GM12878 (cell line): ENCODE measurements around the gene VTA1. TPM values are rescaled to one million over a fixed set of nuclear protein-coding genes. Genes with fewer than 3 reads are reported as not detected.

Source experiments
- ATAC-seq: fragments of 200-7000 bp; cut with Tn5 transposase; 3 replicates; pipeline ENCODE4 v1.9.1; 2020; ENCODE audit warnings: mild to moderate bottlenecking, moderate library complexity
- BruUV-seq: library from RNA; stranded (reverse); fragments of 400-500 nt; replicated peaks from 2 replicates; lab custom pipeline; 2021; lab: Mats Ljungman, UMichigan
- CTCF ChIA-PET: fragments of 300-600 bp; sonication (Branson Sonifier 250); formaldehyde crosslinking; extraction: SDS; loops from one replicate; lab custom pipeline; 2021; ENCODE audit warnings: inconsistent platforms; lab: Yijun Ruan, JAX
- POLR2A ChIA-PET: fragments of 350-600 bp; formaldehyde crosslinking; extraction: SDS; loops from one replicate; lab custom pipeline; 2021; ENCODE audit warnings: inconsistent platforms; lab: Charles Lee
- RAD21 ChIA-PET: fragments of 300-600 bp; sonication (Branson Sonifier 250); formaldehyde crosslinking; loops from one replicate; lab custom pipeline; 2023; ENCODE audit warnings: antibody characterized with exemption; ENCODE audit not compliant: unreplicated experiment; lab: Charles Lee
- SMC1A ChIA-PET: fragments of 300-600 bp; sonication (Branson Sonifier 250); formaldehyde crosslinking; loops from one replicate; lab custom pipeline; 2023; ENCODE audit not compliant: unreplicated experiment, uncharacterized antibody; lab: Charles Lee
- DNase-seq: peaks from one replicate; pipeline ENCODE4 v3.0.0-alpha.2; 2011; ENCODE audit warnings: low read depth, low spot score
- FAIRE-seq: peaks from 3 replicates; lab custom pipeline; 2011; peaks lifted over from hg19 to GRCh38; lab: Jason Lieb, UNC
- H2AFZ ChIP-seq: 2 replicates; pipeline ENCODE4 v1.6.0; 2011; ENCODE audit warnings: low read depth, low read length, control low read depth; ENCODE audit not compliant: control insufficient read depth
- H3K27ac ChIP-seq: 2 replicates; pipeline ENCODE4 v1.5.1; 2011; ENCODE audit warnings: control low read depth; ENCODE audit not compliant: control insufficient read depth, insufficient read depth
- H3K27me3 ChIP-seq, 2 experiments: replicated peaks in 1 of 2; 2 replicates each; pipeline versions ENCODE4 v1.6.0 to v1.6.1; 2011; ENCODE audit warnings: low read length in 1 of 2; ENCODE audit not compliant: control insufficient read depth in 2 of 2, insufficient read depth in 2 of 2
- H3K36me3 ChIP-seq, 2 experiments: 2 replicates each; pipeline ENCODE4 v1.5.1; 2011; ENCODE audit warnings: low read length in 1 of 2; ENCODE audit not compliant: control insufficient read depth in 2 of 2, insufficient read depth in 2 of 2
- H3K4me1 ChIP-seq: 2 replicates; pipeline ENCODE4 v1.6.1; 2011; ENCODE audit warnings: mild to moderate bottlenecking, low read length, moderate library complexity, mixed read lengths; ENCODE audit not compliant: control insufficient read depth, insufficient read depth
- H3K4me2 ChIP-seq: 2 replicates; pipeline ENCODE4 v1.6.0; 2011; ENCODE audit warnings: control low read depth; ENCODE audit not compliant: control insufficient read depth, insufficient read depth
- H3K4me3 ChIP-seq: fragments of 200-600 bp; sonication (generic); 2 replicates; pipeline ENCODE4 v1.5.1; 2016
- H3K79me2 ChIP-seq: 2 replicates; pipeline ENCODE4 v1.6.0; 2011; ENCODE audit warnings: low read length; ENCODE audit not compliant: control insufficient read depth, insufficient read depth
- H3K9ac ChIP-seq: 2 replicates; pipeline ENCODE4 v1.8.0; 2011; ENCODE audit warnings: low read length, control low read depth, mixed read lengths; ENCODE audit not compliant: control insufficient read depth, insufficient read depth
- H3K9me3 ChIP-seq: replicated peaks from 3 replicates; pipeline ENCODE4 v1.5.1; 2011; ENCODE audit warnings: mild to moderate bottlenecking, low read length; ENCODE audit not compliant: control insufficient read depth, insufficient read depth
- H4K20me1 ChIP-seq: 2 replicates; pipeline ENCODE4 v1.6.0; 2011; ENCODE audit not compliant: control insufficient read depth, insufficient read depth
- BHLHE40 ChIP-seq, 2 experiments: fragments of 450-650 bp in 1 of 2; IDR thresholded peaks; 2 replicates each; pipeline ENCODE4 v1.6.1; 2011 to 2017; ENCODE audit warnings: low read depth in 2 of 2, borderline replicate concordance in 1 of 2, improper control_type of control experiment in 1 of 2, low read length in 1 of 2, mild to moderate bottlenecking in 1 of 2
- JUND ChIP-seq: IDR thresholded peaks from 2 replicates; pipeline ENCODE4 v1.6.1; 2012; ENCODE audit warnings: low read depth, mild to moderate bottlenecking, low read length, improper control_type of control experiment, moderate library complexity
- LARP7 ChIP-seq: fragments of 450-650 bp; IDR thresholded peaks from 2 replicates; pipeline ENCODE4 v1.6.1; 2017; ENCODE audit warnings: mild to moderate bottlenecking
- MYC ChIP-seq: IDR thresholded peaks from 2 replicates; pipeline ENCODE4 v1.6.1; 2011; ENCODE audit warnings: mild to moderate bottlenecking, low read length, moderate library complexity, inconsistent platforms; ENCODE audit not compliant: insufficient read depth, insufficient replicate concordance, insufficient read length, severe bottlenecking
- ZBED1 ChIP-seq: IDR thresholded peaks from 2 replicates; pipeline ENCODE4 v1.6.1; 2016; ENCODE audit warnings: borderline replicate concordance
- WGBS: methylation state at CpG from one replicate; pipeline ENCODE4 v1.1.6; 2016; ENCODE audit warnings: low lambda C conversion rate; ENCODE audit not compliant: insufficient replicate concordance, insufficient coverage; ENCODE audit errors: missing lambda C conversion rate; 5-methylcytosine and 5-hydroxymethylcytosine counted together
- in situ Hi-C: fragments of 300-500 bp; cut with MboI; formaldehyde crosslinking; loops from 9 replicates; pipeline ENCODE4 v1.14.3; 2018; ENCODE audit warnings: mixed read lengths
- intact Hi-C: fragments of 100-400 bp; cut with micrococcal nuclease; formaldehyde crosslinking; loops from one replicate; pipeline ENCODE4 v1.14.2; 2022; ENCODE audit not compliant: unreplicated experiment
- polyA plus RNA-seq, 11 experiments: library from polyadenylated mRNA; depleted of rRNA in 4 of 11; unstranded in 6 of 11; stranded (reverse) in 5 of 11; fragments of >200 nt; fragmentation: Nextera tagmentation in 4 of 11; fragmentation: Illumina TruSeq in 1 of 11; extraction: Ambion mirVana in 4 of 11; extraction: Trizol in 1 of 11; gene quantifications; 1 replicate in 1 of 11; 2 replicates in 10 of 11; pipeline versions ENCODE4 v1.2.1 to v1.2.3, GENCODE V29; 2011 to 2016; ENCODE audit warnings: inconsistent platforms in 2 of 11, missing spikeins in 2 of 11, low read depth in 1 of 11
- total RNA-seq, 4 experiments: library from RNA; depleted of rRNA in 3 of 4; stranded (reverse); fragments of >200 nt in 3 of 4; fragmentation: Illumina TruSeq in 1 of 4; extraction: Trizol in 1 of 4; gene quantifications; 2 replicates each; pipeline versions ENCODE4 v1.2.1 to v1.2.3, GENCODE V29; 2013 to 2021

VTA1 gene
- total and polyA plus RNA-seq, 10 of the 15 experiments (the other 5 are each of a cell fraction or from before 2014, with no cell fraction given): 48.3 to 126 (median 90.7) TPM

GRCh38 chr6:142185641-142186040 lies 38.6 kb downstream of the VTA1 start:
- intact Hi-C loops (no loop called here), in situ Hi-C loops (no loop called here)
- H3K4me1 ChIP-seq: no peaks in the 10 kb centered on the region
- H3K79me2 ChIP-seq: no peaks in the 10 kb centered on the region
- H3K9ac ChIP-seq: no peak overlapping the region
- no peaks in the 10 kb centered on the region for H3K9me3 ChIP-seq
- ChIA-PET RAD21 (no interaction called here), POLR2A (no interaction called here), CTCF (interaction anchor here (0.7 kb wide), 1 partner anchor 22 kb away, joined by 3 read pairs; no protein-coding TSS in a partner anchor), SMC1A (interaction anchor here (0.9 to 2.4 kb wide), 3 partner anchors 11 to 22 kb away, joined by 3 to 12 read pairs (median 5); no protein-coding TSS in a partner anchor)
- H3K4me3 ChIP-seq: no peak overlapping the region
- 95% methylated on average over 1 of the region's 1 CpG for WGBS
- BruUV-seq: no TSS peak
- H3K36me3 ChIP-seq: no peaks in the 10 kb centered on the region
- ATAC-seq: no peak
- H2AFZ ChIP-seq: no peak overlapping the region
- no peaks in the 10 kb centered on the region for H3K27me3 ChIP-seq
- no peak overlapping the region for H3K4me2 ChIP-seq
- no peak for FAIRE-seq
- no peak overlapping the region for H3K27ac ChIP-seq
- H4K20me1 ChIP-seq: no peaks in the 10 kb centered on the region
- no peak for DNase-seq
- TF ChIP-seq BHLHE40 (IDR thresholded peaks at IDR 0.05; ENCODE audit: borderline replicate concordance in 1 of 2, low read depth in 2 of 2, low read length in 1 of 2) (no peak), MYC (no peak)

DNA sequence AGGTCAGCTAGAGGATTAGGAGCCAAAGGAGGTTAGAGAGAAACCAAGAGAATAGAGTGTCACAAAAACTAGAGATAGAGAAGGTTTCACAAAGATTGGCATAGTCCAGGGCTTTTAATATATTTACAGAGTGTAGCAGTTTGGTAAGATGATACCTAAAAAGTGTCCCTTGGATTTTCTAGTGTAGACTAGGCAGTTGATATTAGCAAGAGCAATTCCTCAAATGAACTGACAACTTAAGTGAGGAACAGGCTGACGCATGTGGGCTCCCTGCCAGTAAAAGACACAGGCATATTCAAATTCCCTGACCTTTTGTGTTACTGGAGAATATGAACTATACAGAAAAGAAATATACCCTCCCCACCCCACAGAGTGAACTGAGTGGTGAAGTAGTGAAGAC lies 40.1 kb downstream of the VTA1 start:
- WGBS: 100% methylated on average over 1 of the region's 1 CpG
- intact Hi-C loops (no loop called here), in situ Hi-C loops (no loop called here)
- H3K36me3 ChIP-seq: no peaks in the 10 kb centered on the region
- no peaks in the 10 kb centered on the region for H3K27me3 ChIP-seq
- no peaks in the 10 kb centered on the region for H3K79me2 ChIP-seq
- ChIA-PET RAD21 (interaction anchor here (1.4 kb wide), 1 partner anchor 9 kb away, joined by 3 read pairs; no protein-coding TSS in a partner anchor), CTCF (interaction anchor here (0.9 to 1.8 kb wide), 4 partner anchors 14 to 41 kb away, joined by 3 to 6 read pairs (median 4); partner anchors contain the start of genes NMBR and VTA1), SMC1A (interaction anchor here (0.9 to 2.4 kb wide), 4 partner anchors 10 to 40 kb away, joined by 3 to 12 read pairs (median 4); partner anchors contain the start of genes NMBR and VTA1), POLR2A (no interaction called here)
- H3K27ac ChIP-seq: no peak overlapping the region
- no TSS peak for BruUV-seq
- H3K9me3 ChIP-seq: no peaks in the 10 kb centered on the region
- H2AFZ ChIP-seq: no peak overlapping the region
- ATAC-seq (no peak), DNase-seq (no peak), FAIRE-seq (no peak)
- no peaks in the 10 kb centered on the region for H4K20me1 ChIP-seq
- H3K9ac ChIP-seq: no peak overlapping the region
- H3K4me2 ChIP-seq: no peak overlapping the region
- H3K4me1 ChIP-seq: no peaks in the 10 kb centered on the region
- H3K4me3 ChIP-seq: no peak overlapping the region
- TF ChIP-seq ZBED1 (no peak), JUND (no peak), LARP7 (no peak)
